ENCODE results near the gene BRCA2. TPM values are rescaled to one million over a fixed set of nuclear protein-coding genes. Genes with fewer than 3 reads are reported as not detected.

The BRCA2 gene
- total and polyA plus RNA-seq, 9 of the 15 experiments (the other 6 are each of a cell fraction or from before 2014, with no cell fraction given), result 4.1 to 17.3 (median 5.8) TPM

- Histone ChIP-seq H3K36me3 (ENCODE audit: control insufficient read depth, insufficient read depth, low read length) (no peaks in the 10 kb centered on the region), H3K9ac (ENCODE audit: insufficient read depth in 1 of 2, low read depth in 2 of 2, low read length in 2 of 2) (no peak overlapping the region), H4K20me1 (replicated peaks; ENCODE audit: control insufficient read depth, insufficient read depth, low read length) (no peaks in the 10 kb centered on the region), H2AFZ (ENCODE audit: low read depth, low read length) (no peak overlapping the region), H3K9me3 (replicated peaks; ENCODE audit: control insufficient read depth, insufficient read depth, low read depth, low read length) (no peaks in the 10 kb centered on the region), H3K27me3 (ENCODE audit: control insufficient read depth in 2 of 2, insufficient read depth in 2 of 2, low read length in 2 of 2) (no peaks in the 10 kb centered on the region), H3K4me1 (replicated peaks in 1 of 2; ENCODE audit: control insufficient read depth in 2 of 2, insufficient read depth in 2 of 2, low read length in 2 of 2) (no peaks in the 10 kb centered on the region), H3K9me1 (ENCODE audit: control insufficient read depth, insufficient read depth, low read length) (no peaks in the 10 kb centered on the region), H3K4me3 (no peak overlapping the region), H3K4me2 (ENCODE audit: insufficient read depth, low read length) (no peak overlapping the region), H3K27ac (ENCODE audit: extremely low read depth, low read depth, low read length) (no peak overlapping the region), H3K79me2 (ENCODE audit: control insufficient read depth, insufficient read depth, low read length) (no peaks in the 10 kb centered on the region)
- ATAC-seq (no peak), FAIRE-seq (no peak), DNase-seq (ENCODE audit: extremely low read depth in 1 of 4, low spot score in 3 of 4) (no peak)
- POLR2A ChIA-PET, result no interaction called here
- 58% methylated on average over 3 of the region's 3 CpGs for WGBS (ENCODE audit: insufficient coverage, low coverage, missing lambda C conversion rate)
- intact Hi-C loops (cut with micrococcal nuclease), result no loop called here
- no TSS peak for BruUV-seq (replicated peaks)
- TF ChIP-seq ZNF197 (CRISPR knock-in tag; IDR thresholded peaks at IDR 0.05; ENCODE audit: low read depth) (no peak), HDAC3 (IDR thresholded peaks at IDR 0.05; ENCODE audit: borderline replicate concordance, partially characterized antibody) (no peak), ZC3H8 (IDR thresholded peaks at IDR 0.05) (no peak), ETV5 (CRISPR knock-in tag; IDR thresholded peaks at IDR 0.05; ENCODE audit: low read depth) (no peak), SP2 (IDR thresholded peaks at IDR 0.05; ENCODE audit: extremely low read depth, low read depth, low read length, poor library complexity, severe bottlenecking) (no peak), E2F4 (CRISPR knock-in tag; IDR thresholded peaks at IDR 0.05; ENCODE audit: low read depth) (no peak), L3MBTL2 (IDR thresholded peaks at IDR 0.05) (no peak), GABPB2 (CRISPR knock-in tag; conservative IDR thresholded peaks at IDR 0.05) (no peak), ZNF551 (CRISPR knock-in tag; IDR thresholded peaks at IDR 0.05) (no peak), DPF2 (IDR thresholded peaks at IDR 0.05) (no peak)
- CTCF ChIA-PET (ENCODE audit: low intra/inter-chr PET ratio), result no interaction called here
- in situ Hi-C loops (cut with MboI), result no loop called here
Observed at GRCh38 chr13:32446220-32446619, 130.9 kb downstream of the BRCA2 start.
